H1 (cell line): ENCODE data around the gene RTN4.

Experiments used
- CTCF ChIP-seq, 3 experiments: IDR thresholded peaks; 1 replicate in 2 of 3; 2 replicates in 1 of 3; pipeline versions ENCODE4 v1.5.1 to v1.6.1; 2011; ENCODE audit warnings: low read length in 3 of 3, mild to moderate bottlenecking in 3 of 3, inconsistent platforms in 2 of 3, low read depth in 1 of 3, moderate library complexity in 1 of 3; ENCODE audit not compliant: insufficient read depth in 1 of 3; ENCODE audit errors: control extremely low read depth in 1 of 3
- JUN ChIP-seq: IDR thresholded peaks from 2 replicates; pipeline ENCODE4 v1.6.1; 2011; ENCODE audit warnings: low read depth, mild to moderate bottlenecking, improper control_type of control experiment, low read length
- POLR2A ChIP-seq, 2 experiments: IDR thresholded peaks; 1 replicate in 1 of 2; 2 replicates in 1 of 2; pipeline ENCODE4 v1.6.1; 2011; ENCODE audit warnings: low read depth in 2 of 2, low read length in 2 of 2, mild to moderate bottlenecking in 2 of 2; ENCODE audit errors: control extremely low read depth in 1 of 2

GRCh38 chr2:54947646-54948045, 102.6 kb downstream of the RTN4 start:
- no peak for TF ChIP-seq POLR2A (IDR thresholded peaks at IDR 0.05; ENCODE audit: control extremely low read depth in 1 of 2, low read depth in 2 of 2, low read length in 2 of 2)
- no peak for TF ChIP-seq CTCF (IDR thresholded peaks at IDR 0.05; ENCODE audit: control extremely low read depth in 1 of 3, insufficient read depth in 1 of 3, low read depth in 1 of 3, low read length in 3 of 3)
- no peak for TF ChIP-seq JUN
